HepG2 (cell line): ENCODE measurements around the gene ZNF593OS. TPM values are rescaled to one million over a fixed set of nuclear protein-coding genes. Genes with fewer than 3 reads are reported as not detected.

ENCODE experiments used
- ATAC-seq: fragments of 200-7000 bp; cut with Tn5 transposase; 3 replicates; pipeline ENCODE4 v1.9.1; 2020; ENCODE audit warnings: mild to moderate bottlenecking, moderate library complexity
- BruUV-seq: library from RNA; stranded (reverse); fragments of 400-500 nt; replicated peaks from 2 replicates; lab custom pipeline; 2021; lab: Mats Ljungman, UMichigan
- CTCF ChIA-PET: fragments of 300-600 bp; formaldehyde crosslinking; extraction: SDS; loops from one replicate; lab custom pipeline; 2021; ENCODE audit warnings: low total read pairs, inconsistent platforms, low intra/inter-chr PET ratio; lab: Yijun Ruan, JAX
- POLR2A ChIA-PET: fragments of 350-600 bp; sonication (Branson Sonifier 250); formaldehyde crosslinking; loops from one replicate; lab custom pipeline; 2020; ENCODE audit warnings: antibody characterized with exemption, inconsistent platforms; lab: Yijun Ruan, JAX
- DNase-seq: peaks from one replicate; pipeline ENCODE4 v3.0.0-alpha.2; 2015; ENCODE audit warnings: low spot score
- FAIRE-seq: peaks from 3 replicates; lab custom pipeline; 2011; peaks lifted over from hg19 to GRCh38; lab: Jason Lieb, UNC
- H2AFZ ChIP-seq: one replicate; pipeline ENCODE4 v1.6.1; 2011; ENCODE audit warnings: low read length, inconsistent platforms
- H3K27ac ChIP-seq: fragments of 300-600 bp; 3 replicates; pipeline ENCODE4 v1.8.0; 2011; ENCODE audit warnings: mixed run types, mild to moderate bottlenecking, mixed read lengths, low read length, inconsistent platforms; ENCODE audit not compliant: insufficient read depth; ENCODE audit errors: extremely low read length
- H3K27me3 ChIP-seq, 2 experiments: fragments of 200-600 bp in 1 of 2; 2 replicates in 1 of 2; 3 replicates in 1 of 2; pipeline versions ENCODE4 v1.6.0 to v1.8.0; 2011; ENCODE audit warnings: low read length in 2 of 2, mild to moderate bottlenecking in 2 of 2, moderate library complexity in 2 of 2, inconsistent platforms in 1 of 2; ENCODE audit not compliant: insufficient read depth in 2 of 2, control insufficient read depth in 1 of 2
- H3K36me3 ChIP-seq, 2 experiments: fragments of 200-600 bp in 1 of 2; replicated peaks in 1 of 2; 2 replicates in 1 of 2; 3 replicates in 1 of 2; pipeline versions ENCODE4 v1.5.1 to v1.8.0; 2011; ENCODE audit warnings: low read length in 2 of 2, inconsistent platforms in 1 of 2; ENCODE audit not compliant: insufficient read depth in 2 of 2, control insufficient read depth in 1 of 2
- H3K4me1 ChIP-seq: 2 replicates; pipeline ENCODE4 v1.5.1; 2012; ENCODE audit warnings: low read length, inconsistent platforms; ENCODE audit not compliant: insufficient read depth
- H3K4me2 ChIP-seq: 2 replicates; pipeline ENCODE4 v1.6.0; 2011; ENCODE audit warnings: low read depth, low read length, inconsistent platforms
- H3K4me3 ChIP-seq, 3 experiments: fragments of 200-600 bp in 1 of 3; sonication (generic), shearing (Covaris generic) in 1 of 3; replicated peaks in 1 of 3; 2 replicates each; pipeline ENCODE4 v1.5.1; 2011 to 2016; ENCODE audit warnings: low read length in 3 of 3, inconsistent platforms in 2 of 3, low read depth in 2 of 3, mild to moderate bottlenecking in 2 of 3, control low read depth in 1 of 3, mixed read lengths in 1 of 3; ENCODE audit not compliant: insufficient read depth in 1 of 3
- H3K79me2 ChIP-seq: one replicate; pipeline ENCODE4 v1.6.1; 2011; ENCODE audit warnings: low read length, inconsistent platforms; ENCODE audit not compliant: insufficient read depth
- H3K9ac ChIP-seq: 2 replicates; pipeline ENCODE4 v1.6.0; 2011; ENCODE audit warnings: mild to moderate bottlenecking, low read depth, low read length, inconsistent platforms; ENCODE audit not compliant: insufficient read depth
- H3K9me3 ChIP-seq: 2 replicates; pipeline ENCODE4 v1.5.1; 2012; ENCODE audit warnings: mild to moderate bottlenecking, low read length
- H4K20me1 ChIP-seq: 2 replicates; pipeline ENCODE4 v1.6.0; 2011; ENCODE audit warnings: inconsistent platforms, mild to moderate bottlenecking, low read length, moderate library complexity; ENCODE audit not compliant: insufficient read depth
- ATM ChIP-seq: fragments of 450-650 bp; IDR thresholded peaks from 2 replicates; pipeline ENCODE4 v1.7.1; 2017; ENCODE audit warnings: mild to moderate bottlenecking, borderline replicate concordance
- EEA1 ChIP-seq: sonication (generic); formaldehyde crosslinking; IDR thresholded peaks from 2 replicates; pipeline ENCODE4 v1.5.1; 2020; ENCODE audit warnings: mild to moderate bottlenecking, missing genetic modification reagents, borderline replicate concordance
- EED ChIP-seq: sonication (generic); formaldehyde crosslinking; IDR thresholded peaks from 2 replicates; pipeline ENCODE4 v1.5.0; 2020; ENCODE audit warnings: mild to moderate bottlenecking, missing genetic modification reagents
- ISX ChIP-seq: sonication (generic); formaldehyde crosslinking; conservative IDR thresholded peaks from 2 replicates; pipeline ENCODE4 v1.5.0; 2020; ENCODE audit warnings: missing genetic modification reagents
- KLF15 ChIP-seq: sonication (generic); formaldehyde crosslinking; IDR thresholded peaks from 2 replicates; pipeline ENCODE4 v1.8.1; 2023; ENCODE audit warnings: borderline replicate concordance, mild to moderate bottlenecking, inconsistent platforms, missing genetic modification reagents, mixed read lengths
- MAFF ChIP-seq: IDR thresholded peaks from 2 replicates; pipeline ENCODE4 v1.6.1; 2011; ENCODE audit warnings: low read depth, low read length, improper control_type of control experiment
- MBNL3 ChIP-seq: fragments of 250-450 bp; sonication (Bioruptor Pico); conservative IDR thresholded peaks from 2 replicates; pipeline ENCODE4 v1.8.0; 2022; ENCODE audit warnings: mild to moderate bottlenecking, inconsistent platforms
- NFRKB ChIP-seq: fragments of 450-650 bp; IDR thresholded peaks from 2 replicates; pipeline ENCODE4 v1.6.1; 2017
- SIN3B ChIP-seq: fragments of 150-350 bp; IDR thresholded peaks from 2 replicates; pipeline ENCODE4 v1.6.1; 2014; ENCODE audit warnings: low read length
- TCF12 ChIP-seq, 2 experiments: fragments of 450-650 bp in 1 of 2; sonication (generic) in 1 of 2; formaldehyde crosslinking in 1 of 2; IDR thresholded peaks; 2 replicates each; pipeline versions ENCODE4 v1.6.1 to v1.8.0; 2017 to 2022; ENCODE audit warnings: antibody characterized with exemption in 1 of 2, mild to moderate bottlenecking in 1 of 2, missing genetic modification reagents in 1 of 2, moderate library complexity in 1 of 2
- ZNF235 ChIP-seq: sonication (generic); formaldehyde crosslinking; IDR thresholded peaks from 2 replicates; pipeline ENCODE4 v1.8.1; 2023; ENCODE audit warnings: mild to moderate bottlenecking, missing genetic modification reagents, borderline replicate concordance
- ZNF282 ChIP-seq: fragments of 450-650 bp; IDR thresholded peaks from 2 replicates; pipeline ENCODE4 v1.6.1; 2018; ENCODE audit not compliant: partially characterized antibody
- ZNF75D ChIP-seq: sonication (generic); formaldehyde crosslinking; IDR thresholded peaks from 2 replicates; pipeline ENCODE4 v1.8.1; 2023; ENCODE audit warnings: missing genetic modification reagents, mild to moderate bottlenecking, borderline replicate concordance
- ZNF891 ChIP-seq: sonication (generic); formaldehyde crosslinking; IDR thresholded peaks from 2 replicates; pipeline ENCODE4 v1.5.0; 2020; ENCODE audit warnings: mild to moderate bottlenecking, missing genetic modification reagents
- WGBS: methylation state at CpG from one replicate; pipeline ENCODE4 v1.1.6; 2017; ENCODE audit warnings: low lambda C conversion rate; 5-methylcytosine and 5-hydroxymethylcytosine counted together
- in situ Hi-C: cut with HindIII; loops from 2 replicates; pipeline ENCODE4 v1.10.0; 2017; ENCODE audit warnings: low pct_unique_long_range_greater_than_20kb; ENCODE audit not compliant: extremely low pct_ligation_motif_present
- intact Hi-C: fragments of 100-400 bp; cut with micrococcal nuclease; formaldehyde crosslinking; loops from one replicate; pipeline ENCODE4 v1.10.0; 2022; ENCODE audit not compliant: unreplicated experiment
- polyA plus RNA-seq, 8 experiments: library from polyadenylated mRNA; depleted of rRNA in 3 of 8; stranded (reverse) in 7 of 8; unstranded in 1 of 8; fragments of >200 nt; fragmentation: Illumina TruSeq in 4 of 8; extraction: Trizol in 4 of 8; gene quantifications; 2 replicates each; pipeline versions ENCODE4 v1.2.1 to v1.2.3, GENCODE V29; 2011 to 2016; ENCODE audit warnings: low read depth in 4 of 8, missing spikeins in 1 of 8, mixed read lengths in 1 of 8; ENCODE audit not compliant: insufficient read depth in 1 of 8
- total RNA-seq, 5 experiments: library from RNA; depleted of rRNA; stranded (reverse); fragments of >200 nt; fragmentation: Illumina TruSeq; extraction: Trizol; gene quantifications; 2 replicates each; pipeline ENCODE4 v1.2.3, GENCODE V29; 2016; ENCODE audit warnings: low read depth in 1 of 5
- TF ChIP-seq, protein P1 (sequence below): IDR thresholded peaks from 2 replicates; pipeline ENCODE4 v1.6.1; 2012; ENCODE audit warnings: inconsistent platforms
- TF ChIP-seq, protein P2 (sequence below): sonication (generic); formaldehyde crosslinking; IDR thresholded peaks from 2 replicates; pipeline ENCODE4 v1.4.0; 2020; ENCODE audit warnings: mild to moderate bottlenecking, missing genetic modification reagents, borderline replicate concordance
- TF ChIP-seq, protein P3 (sequence below): sonication (generic); formaldehyde crosslinking; IDR thresholded peaks from 2 replicates; pipeline ENCODE4 v1.4.0; 2020; ENCODE audit warnings: mild to moderate bottlenecking, low read depth, missing genetic modification reagents

ZNF593OS gene
- total and polyA plus RNA-seq, 2 of the 13 experiments (the other 11 are each of a cell fraction or from before 2014, with no cell fraction given), result not detected

DNA sequence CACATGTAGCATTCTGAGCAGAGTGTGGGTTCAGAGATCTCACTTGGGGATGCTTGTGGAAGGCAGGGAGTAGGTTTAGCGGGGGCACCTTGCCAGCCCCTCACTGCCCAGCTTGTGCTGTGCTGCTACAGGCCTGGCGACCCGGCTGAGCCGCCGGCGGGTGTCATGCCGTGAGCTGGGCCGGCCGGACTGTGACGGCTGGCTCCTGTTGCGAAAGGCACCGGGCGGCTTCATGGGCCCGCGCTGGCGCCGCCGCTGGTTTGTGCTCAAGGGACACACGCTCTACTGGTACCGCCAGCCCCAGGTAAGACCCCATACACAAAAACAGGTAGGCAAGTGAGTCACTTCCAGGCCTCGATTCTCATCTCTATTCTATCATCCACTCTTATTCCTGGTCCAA is 13.3 kb upstream of the ZNF593OS start (continued):
- TF ChIP-seq ZNF75D (CRISPR knock-in tag) (no peak), ISX (CRISPR knock-in tag) (no peak)
- TF ChIP-seq, protein P1, sequence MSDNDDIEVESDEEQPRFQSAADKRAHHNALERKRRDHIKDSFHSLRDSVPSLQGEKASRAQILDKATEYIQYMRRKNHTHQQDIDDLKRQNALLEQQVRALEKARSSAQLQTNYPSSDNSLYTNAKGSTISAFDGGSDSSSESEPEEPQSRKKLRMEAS, result no peak

DNA sequence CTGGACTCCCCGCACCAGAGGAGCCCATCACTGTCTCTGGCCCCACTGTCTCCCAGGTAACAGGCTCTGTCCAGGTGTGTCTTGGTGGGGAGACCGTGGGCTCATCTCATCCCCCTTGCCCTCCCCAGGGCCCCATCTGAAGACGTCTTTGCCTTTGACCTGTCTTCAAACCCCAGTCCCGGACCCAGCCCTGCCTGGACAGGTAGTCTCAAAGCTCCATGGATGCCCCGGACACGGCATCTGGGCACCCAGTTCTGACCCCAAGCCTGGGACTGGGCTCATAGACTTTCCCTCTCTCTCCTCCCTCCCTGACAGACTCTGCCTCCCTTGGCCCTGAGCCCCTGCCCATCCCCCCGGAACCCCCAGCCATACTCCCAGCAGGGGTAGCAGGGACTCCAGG is 12.5 kb upstream of the ZNF593OS start:
- H3K4me3 ChIP-seq, result no peak overlapping the region
- intact Hi-C loops (no loop called here), in situ Hi-C loops (no loop called here)
- ATAC-seq, result no peak
- H3K9ac ChIP-seq, result no peak overlapping the region
- H3K4me1 ChIP-seq, result no peaks in the 10 kb centered on the region
- TF ChIP-seq ZNF891 (CRISPR knock-in tag) (no peak), SIN3B (no peak), NFRKB (no peak), MAFF (no peak), ZNF235 (CRISPR knock-in tag) (no peak), EEA1 (CRISPR knock-in tag) (no peak), MBNL3 (CRISPR knock-in tag) (no peak), ZNF282 (no peak), EED (no peak), KLF15 (CRISPR knock-in tag) (no peak), ATM (no peak), TCF12 (IDR thresholded peaks at IDR 0.05) (no peak), TCF12 (CRISPR knock-in tag; IDR thresholded peaks at IDR 0.05) (no peak)
- TF ChIP-seq, protein P2, sequence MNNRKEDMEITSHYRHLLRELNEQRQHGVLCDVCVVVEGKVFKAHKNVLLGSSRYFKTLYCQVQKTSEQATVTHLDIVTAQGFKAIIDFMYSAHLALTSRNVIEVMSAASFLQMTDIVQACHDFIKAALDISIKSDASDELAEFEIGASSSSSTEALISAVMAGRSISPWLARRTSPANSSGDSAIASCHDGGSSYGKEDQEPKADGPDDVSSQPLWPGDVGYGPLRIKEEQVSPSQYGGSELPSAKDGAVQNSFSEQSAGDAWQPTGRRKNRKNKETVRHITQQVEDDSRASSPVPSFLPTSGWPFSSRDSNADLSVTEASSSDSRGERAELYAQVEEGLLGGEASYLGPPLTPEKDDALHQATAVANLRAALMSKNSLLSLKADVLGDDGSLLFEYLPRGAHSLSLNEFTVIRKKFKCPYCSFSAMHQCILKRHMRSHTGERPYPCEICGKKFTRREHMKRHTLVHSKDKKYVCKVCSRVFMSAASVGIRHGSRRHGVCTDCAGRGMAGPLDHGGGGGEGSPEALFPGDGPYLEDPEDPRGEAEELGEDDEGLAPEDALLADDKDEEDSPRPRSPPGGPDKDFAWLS, result no peak
- TF ChIP-seq, protein P3, sequence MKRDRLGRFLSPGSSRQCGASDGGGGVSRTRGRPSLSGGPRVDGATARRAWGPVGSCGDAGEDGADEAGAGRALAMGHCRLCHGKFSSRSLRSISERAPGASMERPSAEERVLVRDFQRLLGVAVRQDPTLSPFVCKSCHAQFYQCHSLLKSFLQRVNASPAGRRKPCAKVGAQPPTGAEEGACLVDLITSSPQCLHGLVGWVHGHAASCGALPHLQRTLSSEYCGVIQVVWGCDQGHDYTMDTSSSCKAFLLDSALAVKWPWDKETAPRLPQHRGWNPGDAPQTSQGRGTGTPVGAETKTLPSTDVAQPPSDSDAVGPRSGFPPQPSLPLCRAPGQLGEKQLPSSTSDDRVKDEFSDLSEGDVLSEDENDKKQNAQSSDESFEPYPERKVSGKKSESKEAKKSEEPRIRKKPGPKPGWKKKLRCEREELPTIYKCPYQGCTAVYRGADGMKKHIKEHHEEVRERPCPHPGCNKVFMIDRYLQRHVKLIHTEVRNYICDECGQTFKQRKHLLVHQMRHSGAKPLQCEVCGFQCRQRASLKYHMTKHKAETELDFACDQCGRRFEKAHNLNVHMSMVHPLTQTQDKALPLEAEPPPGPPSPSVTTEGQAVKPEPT, result no peak
- TF ChIP-seq, all 625 proteins: peak for 0
- Histone ChIP-seq H4K20me1 (no peaks in the 10 kb centered on the region), H2AFZ (no peak overlapping the region), H3K4me2 (no peak overlapping the region), H3K36me3 (peaks cover 2% of the 10 kb centered on the region in 2 experiments; a peak in 2 of 5 replicates), H3K27ac (no peak overlapping the region), H3K9me3 (no peaks in the 10 kb centered on the region), H3K79me2 (no peaks in the 10 kb centered on the region), H3K27me3 (no peaks in the 10 kb centered on the region)
- DNase-seq (no peak), FAIRE-seq (no peak)
- no TSS peak for BruUV-seq
- WGBS, result 82% methylated on average over 7 of the region's 7 CpGs
- POLR2A ChIA-PET, result interaction anchor here (1.2 to 2.0 kb wide), 2 partner anchors 14 to 50 kb away, joined by 3 to 4 read pairs; partner anchors contain the start of gene CEP85
- CTCF ChIA-PET, result no interaction called here
